Breast epithelium (tissue), 3 donors: Measurements from ENCODE around the gene TGFBR1.

Source experiments
- CTCF ChIP-seq, 3 donors: fragments of 450-650 bp; IDR thresholded peaks; one replicate each; pipeline ENCODE4 v1.5.1; 2016 to 2017; ENCODE audit warnings: antibody characterized with exemption in 3 of 3, mild to moderate bottlenecking in 3 of 3, moderate library complexity in 3 of 3
- POLR2A ChIP-seq: fragments of 450-650 bp; IDR thresholded peaks from one replicate; pipeline ENCODE4 v1.6.1; 2016; ENCODE audit warnings: antibody characterized with exemption, mild to moderate bottlenecking, moderate library complexity
- POLR2AphosphoS5 ChIP-seq, 3 donors: sonication (generic); formaldehyde crosslinking; IDR thresholded peaks; one replicate each; pipeline ENCODE4 v1.6.1; 2017; ENCODE audit warnings: antibody characterized with exemption in 3 of 3

GRCh38 chr9:99057665-99058625 lies 47.0 kb upstream of the TGFBR1 start:
- TF ChIP-seq CTCF (IDR thresholded peaks at IDR 0.05) (no peak), POLR2A (no peak), POLR2AphosphoS5 (IDR thresholded peaks at IDR 0.05) (no peak)
